ENCODE measurements around the gene DNAH6. TPM values are rescaled to one million over a fixed set of nuclear protein-coding genes. Genes with fewer than 3 reads are reported as not detected.

The DNAH6 gene
- total RNA-seq, 1 experiment from 2014 or later, result 0.39 TPM

DNA sequence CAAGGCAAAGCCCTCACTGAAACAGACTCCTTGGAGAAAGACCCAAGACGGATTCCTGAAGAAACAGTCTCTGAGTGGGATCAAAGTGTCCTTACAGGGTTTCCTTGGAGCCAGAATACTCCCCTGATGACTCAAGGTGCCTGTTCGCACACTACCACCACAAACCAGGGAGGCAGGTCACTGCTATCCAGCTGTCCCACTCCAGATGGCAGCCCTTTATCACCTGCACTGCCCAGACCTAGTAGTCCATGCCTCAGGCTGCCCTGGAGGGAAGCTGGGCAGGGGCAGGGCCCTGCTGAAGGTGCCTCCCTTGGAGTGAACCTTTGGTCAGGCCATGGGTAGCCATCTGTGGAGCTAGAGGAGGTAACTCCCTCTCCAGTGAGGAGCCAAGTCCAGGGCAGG lies 330.4 kb downstream of the DNAH6 start:
- peaks cover 4% of the 10 kb centered on the region; the same call in 1 of the 2 replicates for H3K9me3 Mint-ChIP-seq
- H3K27ac Mint-ChIP-seq, result no peak overlapping the region
- CTCF ChIA-PET, result interaction anchor here (0.5 to 2.6 kb wide), 3 partner anchors 11 to 36 kb away, joined by 3 to 10 read pairs (median 3); no protein-coding TSS in a partner anchor
- H3K4me1 Mint-ChIP-seq, result no peaks in the 10 kb centered on the region
- TF ChIP-seq SOX15 (CRISPR knock-in tag; IDR thresholded peaks at IDR 0.05), result no peak
- no peak for TF ChIP-seq ZNF121 (CRISPR knock-in tag; IDR thresholded peaks at IDR 0.05)
- TF ChIP-seq, protein P1, sequence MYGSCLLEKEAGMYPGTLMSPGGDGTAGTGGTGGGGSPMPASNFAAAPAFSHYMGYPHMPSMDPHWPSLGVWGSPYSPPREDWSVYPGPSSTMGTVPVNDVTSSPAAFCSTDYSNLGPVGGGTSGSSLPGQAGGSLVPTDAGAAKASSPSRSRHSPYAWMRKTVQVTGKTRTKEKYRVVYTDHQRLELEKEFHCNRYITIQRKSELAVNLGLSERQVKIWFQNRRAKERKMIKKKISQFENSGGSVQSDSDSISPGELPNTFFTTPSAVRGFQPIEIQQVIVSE (CRISPR knock-in tag; IDR thresholded peaks at IDR 0.05; ENCODE audit: borderline replicate concordance), result no peak
- no peak for TF ChIP-seq NR1H2 (CRISPR knock-in tag; IDR thresholded peaks at IDR 0.05)
- no peak for TF ChIP-seq NFATC4 (CRISPR knock-in tag; IDR thresholded peaks at IDR 0.05)
- no peak for TF ChIP-seq ZNF317 (CRISPR knock-in tag; IDR thresholded peaks at IDR 0.05; ENCODE audit: borderline replicate concordance, low read depth)
- no peak for TF ChIP-seq IRF2 (CRISPR knock-in tag; IDR thresholded peaks at IDR 0.05; ENCODE audit: borderline replicate concordance, low read depth)
- TF ChIP-seq RELA (CRISPR knock-in tag; IDR thresholded peaks at IDR 0.05; ENCODE audit: borderline replicate concordance), result no peak
- TF ChIP-seq, protein P2, sequence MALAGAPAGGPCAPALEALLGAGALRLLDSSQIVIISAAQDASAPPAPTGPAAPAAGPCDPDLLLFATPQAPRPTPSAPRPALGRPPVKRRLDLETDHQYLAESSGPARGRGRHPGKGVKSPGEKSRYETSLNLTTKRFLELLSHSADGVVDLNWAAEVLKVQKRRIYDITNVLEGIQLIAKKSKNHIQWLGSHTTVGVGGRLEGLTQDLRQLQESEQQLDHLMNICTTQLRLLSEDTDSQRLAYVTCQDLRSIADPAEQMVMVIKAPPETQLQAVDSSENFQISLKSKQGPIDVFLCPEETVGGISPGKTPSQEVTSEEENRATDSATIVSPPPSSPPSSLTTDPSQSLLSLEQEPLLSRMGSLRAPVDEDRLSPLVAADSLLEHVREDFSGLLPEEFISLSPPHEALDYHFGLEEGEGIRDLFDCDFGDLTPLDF (CRISPR knock-in tag; IDR thresholded peaks at IDR 0.05), result no peak
- no peak for TF ChIP-seq HMGA2 (CRISPR knock-in tag; IDR thresholded peaks at IDR 0.05)
- TF ChIP-seq, protein P3, sequence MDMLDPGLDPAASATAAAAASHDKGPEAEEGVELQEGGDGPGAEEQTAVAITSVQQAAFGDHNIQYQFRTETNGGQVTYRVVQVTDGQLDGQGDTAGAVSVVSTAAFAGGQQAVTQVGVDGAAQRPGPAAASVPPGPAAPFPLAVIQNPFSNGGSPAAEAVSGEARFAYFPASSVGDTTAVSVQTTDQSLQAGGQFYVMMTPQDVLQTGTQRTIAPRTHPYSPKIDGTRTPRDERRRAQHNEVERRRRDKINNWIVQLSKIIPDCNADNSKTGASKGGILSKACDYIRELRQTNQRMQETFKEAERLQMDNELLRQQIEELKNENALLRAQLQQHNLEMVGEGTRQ (CRISPR knock-in tag; IDR thresholded peaks at IDR 0.05), result no peak
- TF ChIP-seq NR3C1 (CRISPR knock-in tag; conservative IDR thresholded peaks at IDR 0.05; ENCODE audit: low read depth), result no peak
- no peak for TF ChIP-seq ZNF396 (CRISPR knock-in tag; IDR thresholded peaks at IDR 0.05; ENCODE audit: borderline replicate concordance)
- no peak for DNase-seq (ENCODE audit: low spot score)
- H3K4me3 Mint-ChIP-seq, result no peak overlapping the region
- H3K36me3 Mint-ChIP-seq, result no peaks in the 10 kb centered on the region
- no peaks in the 10 kb centered on the region for H3K27me3 Mint-ChIP-seq (ENCODE audit: low read depth)
- ATAC-seq, result no peak
- POLR2A ChIA-PET, result no interaction called here

DNA sequence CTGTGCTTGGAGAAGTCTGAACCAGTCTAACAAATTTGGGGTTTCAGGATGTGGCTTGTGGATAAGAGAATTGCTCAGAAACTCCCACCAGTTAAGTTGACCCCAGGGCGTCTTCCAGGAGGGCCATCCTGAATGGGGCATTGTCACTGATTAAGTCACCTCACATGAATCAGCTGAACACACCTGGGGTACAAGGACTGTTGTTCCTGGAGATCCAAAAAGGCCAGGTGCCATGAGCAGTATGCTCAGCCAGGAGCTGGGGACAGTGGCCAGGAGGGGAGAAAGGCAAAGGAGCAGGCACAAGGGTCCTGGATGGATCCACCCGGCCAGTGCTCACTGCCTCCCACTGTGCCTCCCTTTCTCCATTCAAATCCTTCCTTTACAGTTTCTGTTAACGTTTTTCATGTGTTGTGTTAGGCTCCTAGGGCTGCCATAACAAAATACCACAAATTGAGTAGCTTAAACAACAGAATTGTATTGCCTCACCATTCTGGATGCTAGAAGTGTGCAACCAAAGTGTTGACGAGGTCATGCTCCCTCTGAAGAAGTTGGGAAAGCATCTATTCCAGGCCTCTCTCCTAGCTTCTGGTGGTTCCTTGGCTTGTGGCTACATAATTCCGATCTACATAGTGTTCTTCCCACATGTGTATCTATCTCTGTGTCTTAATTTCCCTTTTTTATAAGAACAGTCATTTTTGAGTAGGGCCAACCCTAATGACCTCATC lies 331.2 kb downstream of the DNAH6 start:
- Mint-ChIP-seq H3K4me3 (no peak overlapping the region), H3K36me3 (0 out of 2 replicates have a peak, but pooled peaks cover 1% of the 10 kb centered on the region), H3K27me3 (ENCODE audit: low read depth) (peaks cover under 1% of the 10 kb centered on the region; the same call in 1 of the 2 replicates), H3K9me3 (peaks cover 10% of the 10 kb centered on the region), H3K4me1 (no peaks in the 10 kb centered on the region), H3K27ac (no peak overlapping the region)
- DNase-seq (ENCODE audit: low spot score) (no peak), ATAC-seq (no peak)
- ChIA-PET POLR2A (no interaction called here), CTCF (interaction anchor here (2.6 kb wide), 1 partner anchor 11 kb away, joined by 10 read pairs; no protein-coding TSS in a partner anchor)
- TF ChIP-seq, protein P4, sequence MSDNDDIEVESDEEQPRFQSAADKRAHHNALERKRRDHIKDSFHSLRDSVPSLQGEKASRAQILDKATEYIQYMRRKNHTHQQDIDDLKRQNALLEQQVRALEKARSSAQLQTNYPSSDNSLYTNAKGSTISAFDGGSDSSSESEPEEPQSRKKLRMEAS (CRISPR knock-in tag; IDR thresholded peaks at IDR 0.05), result no peak
- TF ChIP-seq ZNF317 (CRISPR knock-in tag; IDR thresholded peaks at IDR 0.05; ENCODE audit: borderline replicate concordance, low read depth), result no peak
- TF ChIP-seq ZNF138 (CRISPR knock-in tag; conservative IDR thresholded peaks at IDR 0.05), result no peak
- TF ChIP-seq TEAD4 (CRISPR knock-in tag; IDR thresholded peaks at IDR 0.05), result no peak
- no peak for TF ChIP-seq KAT7 (CRISPR knock-in tag; IDR thresholded peaks at IDR 0.05; ENCODE audit: borderline replicate concordance)
- no peak for TF ChIP-seq NR3C1 (CRISPR knock-in tag; conservative IDR thresholded peaks at IDR 0.05; ENCODE audit: low read depth)
- TF ChIP-seq IRF2 (CRISPR knock-in tag; IDR thresholded peaks at IDR 0.05; ENCODE audit: borderline replicate concordance, low read depth), result no peak
- TF ChIP-seq HMGA2 (CRISPR knock-in tag; IDR thresholded peaks at IDR 0.05), result no peak
- no peak for TF ChIP-seq RORB (CRISPR knock-in tag; IDR thresholded peaks at IDR 0.05)
- TF ChIP-seq, protein P5, sequence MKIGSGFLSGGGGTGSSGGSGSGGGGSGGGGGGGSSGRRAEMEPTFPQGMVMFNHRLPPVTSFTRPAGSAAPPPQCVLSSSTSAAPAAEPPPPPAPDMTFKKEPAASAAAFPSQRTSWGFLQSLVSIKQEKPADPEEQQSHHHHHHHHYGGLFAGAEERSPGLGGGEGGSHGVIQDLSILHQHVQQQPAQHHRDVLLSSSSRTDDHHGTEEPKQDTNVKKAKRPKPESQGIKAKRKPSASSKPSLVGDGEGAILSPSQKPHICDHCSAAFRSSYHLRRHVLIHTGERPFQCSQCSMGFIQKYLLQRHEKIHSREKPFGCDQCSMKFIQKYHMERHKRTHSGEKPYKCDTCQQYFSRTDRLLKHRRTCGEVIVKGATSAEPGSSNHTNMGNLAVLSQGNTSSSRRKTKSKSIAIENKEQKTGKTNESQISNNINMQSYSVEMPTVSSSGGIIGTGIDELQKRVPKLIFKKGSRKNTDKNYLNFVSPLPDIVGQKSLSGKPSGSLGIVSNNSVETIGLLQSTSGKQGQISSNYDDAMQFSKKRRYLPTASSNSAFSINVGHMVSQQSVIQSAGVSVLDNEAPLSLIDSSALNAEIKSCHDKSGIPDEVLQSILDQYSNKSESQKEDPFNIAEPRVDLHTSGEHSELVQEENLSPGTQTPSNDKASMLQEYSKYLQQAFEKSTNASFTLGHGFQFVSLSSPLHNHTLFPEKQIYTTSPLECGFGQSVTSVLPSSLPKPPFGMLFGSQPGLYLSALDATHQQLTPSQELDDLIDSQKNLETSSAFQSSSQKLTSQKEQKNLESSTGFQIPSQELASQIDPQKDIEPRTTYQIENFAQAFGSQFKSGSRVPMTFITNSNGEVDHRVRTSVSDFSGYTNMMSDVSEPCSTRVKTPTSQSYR (CRISPR knock-in tag; IDR thresholded peaks at IDR 0.05), result no peak
- TF ChIP-seq, protein P6, sequence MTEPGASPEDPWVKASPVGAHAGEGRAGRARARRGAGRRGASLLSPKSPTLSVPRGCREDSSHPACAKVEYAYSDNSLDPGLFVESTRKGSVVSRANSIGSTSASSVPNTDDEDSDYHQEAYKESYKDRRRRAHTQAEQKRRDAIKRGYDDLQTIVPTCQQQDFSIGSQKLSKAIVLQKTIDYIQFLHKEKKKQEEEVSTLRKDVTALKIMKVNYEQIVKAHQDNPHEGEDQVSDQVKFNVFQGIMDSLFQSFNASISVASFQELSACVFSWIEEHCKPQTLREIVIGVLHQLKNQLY (CRISPR knock-in tag; IDR thresholded peaks at IDR 0.05), result no peak
- TF ChIP-seq, protein P7, sequence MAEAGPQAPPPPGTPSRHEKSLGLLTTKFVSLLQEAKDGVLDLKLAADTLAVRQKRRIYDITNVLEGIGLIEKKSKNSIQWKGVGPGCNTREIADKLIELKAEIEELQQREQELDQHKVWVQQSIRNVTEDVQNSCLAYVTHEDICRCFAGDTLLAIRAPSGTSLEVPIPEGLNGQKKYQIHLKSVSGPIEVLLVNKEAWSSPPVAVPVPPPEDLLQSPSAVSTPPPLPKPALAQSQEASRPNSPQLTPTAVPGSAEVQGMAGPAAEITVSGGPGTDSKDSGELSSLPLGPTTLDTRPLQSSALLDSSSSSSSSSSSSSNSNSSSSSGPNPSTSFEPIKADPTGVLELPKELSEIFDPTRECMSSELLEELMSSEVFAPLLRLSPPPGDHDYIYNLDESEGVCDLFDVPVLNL (CRISPR knock-in tag; IDR thresholded peaks at IDR 0.05; ENCODE audit: borderline replicate concordance, low read depth), result no peak
- TF ChIP-seq TCF7 (CRISPR knock-in tag; IDR thresholded peaks at IDR 0.05; ENCODE audit: low read depth), result no peak
- TF ChIP-seq, protein P1 (CRISPR knock-in tag; IDR thresholded peaks at IDR 0.05; ENCODE audit: borderline replicate concordance), result no peak
- TF ChIP-seq MXD4 (CRISPR knock-in tag; IDR thresholded peaks at IDR 0.05; ENCODE audit: borderline replicate concordance), result no peak

Measured in WTC11 (cell line).